Measurements from ENCODE around the gene SMC4. TPM values are rescaled to one million over a fixed set of nuclear protein-coding genes. Genes with fewer than 3 reads are reported as not detected.

The SMC4 gene
- total and polyA plus RNA-seq, 2 of the 8 experiments (the other 6 are each of a cell fraction or from before 2014, with no cell fraction given): 26.6 to 118 TPM

GRCh38 chr3:160435747-160436146 lies 36.3 kb downstream of the SMC4 start:
- H2BK15ac ChIP-seq (ENCODE audit: low read length): no peak overlapping the region
- H2AFZ ChIP-seq (ENCODE audit: low read length): no peak overlapping the region
- no peak for DNase-seq (ENCODE audit: low read depth in 1 of 2, low spot score in 2 of 2)
- no peaks in the 10 kb centered on the region for H3K27me3 ChIP-seq (replicated peaks in 1 of 4; ENCODE audit: control insufficient read depth in 3 of 4, extremely low read depth in 1 of 4, insufficient read depth in 3 of 4, low read length in 3 of 4)
- no peak overlapping the region for H2BK12ac ChIP-seq (ENCODE audit: low read depth, low read length)
- no peak overlapping the region for H4K8ac ChIP-seq (ENCODE audit: extremely low read depth, insufficient read depth, low read length)
- H3K4me1 ChIP-seq (replicated peaks in 1 of 4; ENCODE audit: control insufficient read depth in 3 of 4, insufficient read depth in 4 of 4, low read length in 3 of 4): peaks cover 0 to 5% (median under 1%) of the 10 kb centered on the region in 4 experiments; a peak in 3 of 7 replicates
- H3K14ac ChIP-seq (ENCODE audit: insufficient read length): no peak overlapping the region
- H2BK120ac ChIP-seq (replicated peaks; ENCODE audit: low read depth, low read length): no peak overlapping the region
- no peaks in the 10 kb centered on the region for H3K9me3 ChIP-seq (ENCODE audit: insufficient read depth in 2 of 2, low read depth in 1 of 2, low read length in 1 of 2)
- WGBS, 2 experiments (ENCODE audit: extremely low coverage in 1 of 2, insufficient coverage in 1 of 2, insufficient read length in 1 of 2, insufficient replicate concordance in 2 of 2, low coverage in 1 of 2, low lambda C conversion rate in 2 of 2, missing lambda C conversion rate in 1 of 2): 96% methylated on average over 1 of the region's 1 CpG; no CpG with 5 or more reads in 1 of the 2 experiments
- no peak overlapping the region for H2BK20ac ChIP-seq (ENCODE audit: low read length)
- ChIA-PET POLR2A (ENCODE audit: partially characterized antibody) (interaction anchor here (1.2 to 8.6 kb wide), 4 partner anchors 9 to 36 kb away, joined by 3 to 70 read pairs (median 10); partner anchors contain the start of genes SMC4 and TRIM59), CTCF (ENCODE audit: partially characterized antibody) (interaction anchor here (0.6 to 1.7 kb wide), 5 partner anchors 11 to 404 kb away, joined by 3 to 4 read pairs (median 3); partner anchors contain the start of gene TRIM59)
- H3K23me2 ChIP-seq (ENCODE audit: low read depth, low read length): no peaks in the 10 kb centered on the region
- peaks cover 5 to 81% (median 43%) of the 10 kb centered on the region in 4 experiments for H3K36me3 ChIP-seq (ENCODE audit: control insufficient read depth in 2 of 4, insufficient read depth in 4 of 4, low read length in 3 of 4)
- H3K56ac ChIP-seq (replicated peaks; ENCODE audit: insufficient read length, low read depth, low read length): no peak overlapping the region
- peaks cover 0 to 7% of the 10 kb centered on the region in 2 experiments for H4K20me1 ChIP-seq (replicated peaks in 1 of 2; ENCODE audit: control insufficient read depth in 1 of 2, insufficient read depth in 2 of 2, low read length in 2 of 2)
- H3K4ac ChIP-seq (replicated peaks; ENCODE audit: insufficient read length, low read depth, low read length): no peak overlapping the region
- no peaks in the 10 kb centered on the region for H3K79me1 ChIP-seq (ENCODE audit: low read depth, low read length)
- H3K4me2 ChIP-seq (ENCODE audit: insufficient read depth in 1 of 2, low read depth in 2 of 2, low read length in 2 of 2): no peak overlapping the region
- no peak overlapping the region for H3K23ac ChIP-seq (ENCODE audit: insufficient read length)
- H3K79me2 ChIP-seq (ENCODE audit: control insufficient read depth in 1 of 2, insufficient read depth in 2 of 2, low read length in 2 of 2): peaks cover 0 to 64% of the 10 kb centered on the region in 2 experiments; a peak in 3 of 4 replicates
- no peak overlapping the region for H4K91ac ChIP-seq (replicated peaks; ENCODE audit: insufficient read length, low read length)
- H2AK5ac ChIP-seq (ENCODE audit: low read depth, low read length): no peak overlapping the region
- H3K27ac ChIP-seq (ENCODE audit: low read depth, low read length): no peak overlapping the region
- no peak for FAIRE-seq
- no peak overlapping the region for H3K18ac ChIP-seq (ENCODE audit: extremely low read depth, low read length)
- no peak overlapping the region for H3K4me3 ChIP-seq (ENCODE audit: extremely low read depth in 1 of 4, insufficient read depth in 2 of 4, low read depth in 3 of 4, low read length in 4 of 4)
- H4K5ac ChIP-seq (ENCODE audit: insufficient read length, low read depth, low read length): no peak overlapping the region
- no peak overlapping the region for H2BK5ac ChIP-seq (ENCODE audit: low read depth, low read length)
- no peak overlapping the region for H3K9ac ChIP-seq (replicated peaks in 1 of 4; ENCODE audit: extremely low read depth in 1 of 4, low read depth in 3 of 4, low read length in 3 of 4)
- TF ChIP-seq SAP30 (IDR thresholded peaks at IDR 0.05; ENCODE audit: insufficient read depth, insufficient replicate concordance, low read length): no peak
- TF ChIP-seq ASH2L (IDR thresholded peaks at IDR 0.05; ENCODE audit: low read length): no peak
- TF ChIP-seq BCL11A (IDR thresholded peaks at IDR 0.05; ENCODE audit: low read depth in 2 of 2, low read length in 2 of 2): no peak
- TF ChIP-seq GTF2F1 (IDR thresholded peaks at IDR 0.05; ENCODE audit: borderline replicate concordance, low read depth, low read length): no peak
- TF ChIP-seq FOSL1 (IDR thresholded peaks at IDR 0.05; ENCODE audit: insufficient read depth, low read depth, low read length): no peak
- no peak for TF ChIP-seq CREB1 (IDR thresholded peaks at IDR 0.05)
- TF ChIP-seq CEBPB (IDR thresholded peaks at IDR 0.05; ENCODE audit: low read depth, low read length): no peak
- TF ChIP-seq RBBP5 (IDR thresholded peaks at IDR 0.05; ENCODE audit: borderline replicate concordance, low read depth, low read length): no peak
- no peak for TF ChIP-seq SIN3A (conservative IDR thresholded peaks at IDR 0.05 in 1 of 2, IDR thresholded peaks at IDR 0.05 in 1 of 2; ENCODE audit: low read depth in 1 of 2, low read length in 2 of 2)
- no peak for TF ChIP-seq HDAC2 (IDR thresholded peaks at IDR 0.05; ENCODE audit: borderline replicate concordance in 1 of 2, low read depth in 2 of 2, low read length in 2 of 2)
- TF ChIP-seq ATF3 (IDR thresholded peaks at IDR 0.05; ENCODE audit: insufficient read depth, low read depth, low read length): no peak
- TF ChIP-seq TAF7 (optimal IDR thresholded peaks at IDR 0.05; ENCODE audit: borderline replicate concordance, low read depth, low read length): no peak
- TF ChIP-seq ZNF274 (IDR thresholded peaks at IDR 0.05; ENCODE audit: borderline replicate concordance, extremely low read depth, low read length): no peak
